HepG2 (cell line): Measurements from ENCODE around the gene AGBL3. TPM values are rescaled to one million over a fixed set of nuclear protein-coding genes. Genes with fewer than 3 reads are reported as not detected.

Experiments
- AHR ChIP-seq: IDR thresholded peaks from 2 replicates; pipeline ENCODE4 v1.6.1; 2018; ENCODE audit warnings: missing genetic modification reagents, missing compliant biosample characterization
- ATF5 ChIP-seq: sonication (generic); formaldehyde crosslinking; IDR thresholded peaks from 2 replicates; pipeline ENCODE4 v1.4.0; 2020; ENCODE audit warnings: mild to moderate bottlenecking, low read depth, missing genetic modification reagents
- BCLAF1 ChIP-seq: fragments of 450-650 bp; IDR thresholded peaks from 2 replicates; pipeline ENCODE4 v1.6.1; 2017; ENCODE audit warnings: mild to moderate bottlenecking
- CTCF ChIP-seq: sonication (generic); formaldehyde crosslinking; IDR thresholded peaks from 2 replicates; pipeline ENCODE4 v1.5.0; 2020; ENCODE audit warnings: mild to moderate bottlenecking, missing genetic modification reagents, moderate library complexity
- GLMP ChIP-seq: sonication (generic); formaldehyde crosslinking; IDR thresholded peaks from 2 replicates; pipeline ENCODE4 v1.9.0; 2021; ENCODE audit warnings: missing genetic modification reagents, mild to moderate bottlenecking, borderline replicate concordance
- HHEX ChIP-seq: IDR thresholded peaks from 2 replicates; pipeline ENCODE4 v1.6.1; 2016; ENCODE audit warnings: control low read depth
- HOXA9 ChIP-seq: sonication (generic); formaldehyde crosslinking; IDR thresholded peaks from 2 replicates; pipeline ENCODE4 v1.8.1; 2022; ENCODE audit warnings: missing genetic modification reagents, mild to moderate bottlenecking, moderate library complexity, borderline replicate concordance
- ISL2 ChIP-seq: sonication (generic); formaldehyde crosslinking; IDR thresholded peaks from 2 replicates; pipeline ENCODE4 v1.5.0; 2020; ENCODE audit warnings: missing genetic modification reagents
- JUNB ChIP-seq: sonication (generic); formaldehyde crosslinking; IDR thresholded peaks from 2 replicates; pipeline ENCODE4 v1.8.0; 2022; ENCODE audit warnings: missing genetic modification reagents, mild to moderate bottlenecking, borderline replicate concordance
- MIER3 ChIP-seq: IDR thresholded peaks from 2 replicates; pipeline ENCODE4 v1.6.1; 2016; ENCODE audit warnings: missing compliant biosample characterization, borderline replicate concordance
- MIXL1 ChIP-seq: IDR thresholded peaks from 2 replicates; pipeline ENCODE4 v1.6.1; 2016
- NKX3-1 ChIP-seq: sonication (generic); formaldehyde crosslinking; IDR thresholded peaks from 2 replicates; pipeline ENCODE4 v1.5.0; 2020; ENCODE audit warnings: missing genetic modification reagents
- POLR2G ChIP-seq: fragments of 200-400 bp; formaldehyde crosslinking; IDR thresholded peaks from 2 replicates; pipeline ENCODE4 v1.6.1; 2018; ENCODE audit warnings: mild to moderate bottlenecking, low read depth, low read length, moderate library complexity
- RBM22 ChIP-seq: fragments of 200-400 bp; formaldehyde crosslinking; optimal IDR thresholded peaks from 2 replicates; pipeline ENCODE3; 2017; ENCODE audit warnings: mild to moderate bottlenecking, low read length, moderate library complexity
- REPIN1 ChIP-seq: sonication (generic); formaldehyde crosslinking; IDR thresholded peaks from 2 replicates; pipeline ENCODE4 v1.8.0; 2022; ENCODE audit warnings: missing genetic modification reagents, low read depth, mild to moderate bottlenecking, borderline replicate concordance
- RXRB ChIP-seq: IDR thresholded peaks from 2 replicates; pipeline ENCODE4 v1.6.1; 2016; ENCODE audit warnings: borderline replicate concordance, missing genetic modification reagents, missing compliant biosample characterization
- SPEN ChIP-seq: sonication (generic); formaldehyde crosslinking; IDR thresholded peaks from 2 replicates; pipeline ENCODE4 v1.5.1; 2020; ENCODE audit warnings: low read depth, mild to moderate bottlenecking, missing genetic modification reagents
- TBP ChIP-seq: sonication (generic); formaldehyde crosslinking; IDR thresholded peaks from 2 replicates; pipeline ENCODE4 v1.5.0; 2020; ENCODE audit warnings: missing genetic modification reagents
- ZNF225 ChIP-seq: sonication (generic); formaldehyde crosslinking; IDR thresholded peaks from 2 replicates; pipeline ENCODE4 v1.4.0; 2020; ENCODE audit warnings: mild to moderate bottlenecking, missing genetic modification reagents
- ZNF343 ChIP-seq: sonication (generic); formaldehyde crosslinking; IDR thresholded peaks from 2 replicates; pipeline ENCODE4 v1.4.0; 2020; ENCODE audit warnings: mild to moderate bottlenecking, missing genetic modification reagents
- ZNF446 ChIP-seq: sonication (generic); formaldehyde crosslinking; IDR thresholded peaks from 2 replicates; pipeline ENCODE4 v1.5.0; 2020; ENCODE audit warnings: mild to moderate bottlenecking, missing genetic modification reagents
- ZNF777 ChIP-seq: sonication (generic); formaldehyde crosslinking; IDR thresholded peaks from 2 replicates; pipeline ENCODE4 v1.4.0; 2020; ENCODE audit warnings: missing genetic modification reagents
- ZSCAN20 ChIP-seq: sonication (generic); formaldehyde crosslinking; IDR thresholded peaks from 2 replicates; pipeline ENCODE4 v1.4.0; 2020; ENCODE audit warnings: missing genetic modification reagents, mild to moderate bottlenecking, borderline replicate concordance
- ZSCAN29 ChIP-seq: sonication (generic); formaldehyde crosslinking; conservative IDR thresholded peaks from 2 replicates; pipeline ENCODE4 v1.4.0; 2020; ENCODE audit warnings: mild to moderate bottlenecking, missing genetic modification reagents
- polyA plus RNA-seq, 8 experiments: library from polyadenylated mRNA; depleted of rRNA in 3 of 8; stranded (reverse) in 7 of 8; unstranded in 1 of 8; fragments of >200 nt; fragmentation: Illumina TruSeq in 4 of 8; extraction: Trizol in 4 of 8; gene quantifications; 2 replicates each; pipeline versions ENCODE4 v1.2.1 to v1.2.3, GENCODE V29; 2011 to 2016; ENCODE audit warnings: low read depth in 4 of 8, missing spikeins in 1 of 8, mixed read lengths in 1 of 8; ENCODE audit not compliant: insufficient read depth in 1 of 8
- total RNA-seq, 5 experiments: library from RNA; depleted of rRNA; stranded (reverse); fragments of >200 nt; fragmentation: Illumina TruSeq; extraction: Trizol; gene quantifications; 2 replicates each; pipeline ENCODE4 v1.2.3, GENCODE V29; 2016; ENCODE audit warnings: low read depth in 1 of 5

The AGBL3 gene
- total and polyA plus RNA-seq, 2 of the 13 experiments (the other 11 are each of a cell fraction or from before 2014, with no cell fraction given) = 2.2 to 7.2 TPM

- TF ChIP-seq MIXL1 (CRISPR knock-in tag) = peak; percentile 79; the same call in 1 of the 2 replicates
- TF ChIP-seq REPIN1 (CRISPR knock-in tag) = peak; percentile 91
- no peak for TF ChIP-seq ZNF446
- no peak for TF ChIP-seq ZSCAN20 (CRISPR knock-in tag)
- TF ChIP-seq ZNF343 = peak; percentile 100
- peak; percentile 94 for TF ChIP-seq HHEX (CRISPR knock-in tag)
- TF ChIP-seq CTCF (CRISPR knock-in tag) = no peak
- peak; percentile 61 for TF ChIP-seq RXRB (CRISPR knock-in tag)
- 0 out of 2 replicates have a peak, but pooled peaks have one; percentile 24 for TF ChIP-seq NKX3-1 (CRISPR knock-in tag)
- peak; percentile 71; the same call in 1 of the 2 replicates for TF ChIP-seq MIER3 (CRISPR knock-in tag)
- peak; percentile 63; the same call in 1 of the 2 replicates for TF ChIP-seq POLR2G
- no peak; the same call in 1 of the 2 replicates for TF ChIP-seq JUNB (CRISPR knock-in tag)
- TF ChIP-seq GLMP (CRISPR knock-in tag) = no peak
- no peak for TF ChIP-seq ZNF777 (CRISPR knock-in tag)
- no peak for TF ChIP-seq HOXA9 (CRISPR knock-in tag)
- no peak for TF ChIP-seq SPEN (CRISPR knock-in tag)
- TF ChIP-seq ZSCAN29 (CRISPR knock-in tag) = peak; percentile 58; the same call in 1 of the 2 replicates
- no peak for TF ChIP-seq ZNF225 (CRISPR knock-in tag)
- TF ChIP-seq ATF5 (CRISPR knock-in tag) = no peak
- no peak for TF ChIP-seq AHR
- TF ChIP-seq ISL2 (CRISPR knock-in tag) = peak; percentile 99
- TF ChIP-seq BCLAF1 = no peak
- TF ChIP-seq TBP (CRISPR knock-in tag) = no peak
- no peak for TF ChIP-seq RBM22
Observed at GRCh38 chr7:134997214-134997885, 11.0 kb downstream of the AGBL3 start (continued).
